Skeletal muscle tissue (tissue), 4 donors: ENCODE results near the gene BTG3. TPM values are rescaled to one million over a fixed set of nuclear protein-coding genes. Genes with fewer than 3 reads are reported as not detected.

ENCODE experiments used
- H3K27ac ChIP-seq: one replicate; pipeline ENCODE4 v1.7.0; 2013; ENCODE audit warnings: mild to moderate bottlenecking, low read depth, low read length, inconsistent platforms
- H3K27me3 ChIP-seq, 3 donors: one replicate each; pipeline ENCODE4 v1.7.0; 2013; ENCODE audit warnings: low read length in 3 of 3; ENCODE audit not compliant: control insufficient read depth in 3 of 3, insufficient read depth in 3 of 3
- H3K36me3 ChIP-seq, 3 donors: one replicate each; pipeline ENCODE4 v1.7.0; 2013; ENCODE audit warnings: low read length in 3 of 3; ENCODE audit not compliant: control insufficient read depth in 3 of 3, insufficient read depth in 3 of 3
- H3K4me1 ChIP-seq, 3 donors: one replicate each; pipeline ENCODE4 v1.7.0; 2013; ENCODE audit warnings: low read length in 3 of 3, mild to moderate bottlenecking in 3 of 3; ENCODE audit not compliant: control insufficient read depth in 3 of 3, insufficient read depth in 3 of 3
- H3K4me3 ChIP-seq, 3 donors: one replicate each; pipeline ENCODE4 v1.7.0; 2013; ENCODE audit warnings: low read length in 3 of 3
- H3K9ac ChIP-seq, 3 donors: one replicate each; pipeline ENCODE4 v1.7.0; 2013; ENCODE audit warnings: low read length in 3 of 3, mild to moderate bottlenecking in 3 of 3, moderate library complexity in 2 of 3, low read depth in 1 of 3
- H3K9me3 ChIP-seq, 3 donors: one replicate each; pipeline ENCODE4 v1.7.0; 2013; ENCODE audit warnings: low read length in 3 of 3; ENCODE audit not compliant: control insufficient read depth in 3 of 3
- total RNA-seq: library from RNA; depleted of rRNA; stranded (reverse); fragments of >200 nt; gene quantifications from one replicate; pipeline ENCODE4 v1.2.3, GENCODE V29; 2014
- donor health status: Osteomylitis.

BTG3 gene
- total RNA-seq, 1 donor from 2014 or later, result 21.4 TPM

DNA sequence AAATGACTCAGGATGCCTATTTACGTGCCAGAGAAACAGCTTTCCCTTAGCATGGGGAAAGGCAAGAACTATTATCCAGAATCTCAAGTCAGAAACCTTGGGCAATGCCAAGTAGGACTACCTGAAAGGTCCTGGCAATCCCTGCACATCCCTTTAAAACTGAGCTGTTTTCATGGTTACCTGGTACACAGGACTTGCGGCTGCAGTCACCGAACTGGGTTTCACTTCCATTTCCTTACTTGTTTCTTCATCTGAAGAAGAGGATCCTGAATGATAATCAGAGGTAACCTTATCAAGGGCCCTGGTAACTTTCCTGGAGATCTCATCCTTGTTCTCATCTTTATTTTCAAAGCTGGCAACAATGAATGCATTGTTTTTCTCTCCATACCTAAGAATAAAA lies 14.3 kb downstream of the BTG3 start:
- H3K4me3 ChIP-seq, result no peak overlapping the region
- no peaks in the 10 kb centered on the region for H3K4me1 ChIP-seq
- no peaks in the 10 kb centered on the region for H3K9me3 ChIP-seq
- H3K36me3 ChIP-seq, result peaks cover 0 to 14% (median 2%) of the 10 kb centered on the region in 3 donors
- no peak overlapping the region for H3K9ac ChIP-seq
- no peaks in the 10 kb centered on the region for H3K27me3 ChIP-seq
- H3K27ac ChIP-seq, result no peak overlapping the region

DNA sequence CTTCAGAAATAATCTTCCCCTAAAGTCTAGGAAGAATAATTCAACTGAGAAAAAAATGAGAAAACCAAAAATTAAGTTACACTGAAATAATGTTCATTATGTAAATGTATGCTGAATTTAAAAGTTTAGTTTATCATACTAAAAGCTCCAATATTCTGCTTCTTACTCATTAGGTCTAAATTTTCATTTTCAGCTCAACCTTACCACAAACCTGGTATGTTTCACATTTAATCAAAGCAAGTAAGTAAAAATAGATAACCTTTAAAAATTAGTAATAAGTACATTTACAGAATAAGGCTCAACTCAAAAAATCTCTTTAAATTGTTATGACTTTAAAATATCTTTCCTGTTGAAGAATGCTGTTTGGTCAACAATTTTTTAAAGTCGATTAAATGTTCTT lies 15.0 kb downstream of the BTG3 start:
- Histone ChIP-seq H3K9me3 (no peaks in the 10 kb centered on the region), H3K4me1 (no peaks in the 10 kb centered on the region), H3K27me3 (no peaks in the 10 kb centered on the region), H3K36me3 (peaks cover 0 to 12% (median 2%) of the 10 kb centered on the region in 3 donors), H3K4me3 (no peak overlapping the region), H3K9ac (no peak overlapping the region), H3K27ac (no peak overlapping the region)

DNA sequence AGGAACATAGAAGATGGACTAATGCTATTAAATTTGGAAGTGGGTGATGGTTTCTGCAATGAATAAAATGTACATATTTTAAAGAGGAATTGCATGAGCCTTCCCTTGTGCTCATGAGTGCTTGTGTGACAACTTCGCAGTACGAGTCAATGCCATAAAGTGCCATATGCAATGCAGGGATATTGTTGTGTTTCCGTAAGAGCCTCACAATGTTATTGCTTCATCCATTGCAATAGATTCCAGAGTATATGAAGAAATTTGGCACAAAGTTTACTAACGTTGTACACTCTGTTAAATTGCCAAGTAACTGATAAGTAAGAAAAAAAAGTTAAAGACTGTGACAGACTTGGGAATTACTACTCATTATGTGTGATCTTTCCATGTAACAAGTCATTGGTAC lies 22.3 kb downstream of the BTG3 start:
- no peak overlapping the region for H3K27ac ChIP-seq
- peaks cover 0 to 5% (median 2%) of the 10 kb centered on the region in 3 donors for H3K36me3 ChIP-seq
- no peak overlapping the region for H3K4me3 ChIP-seq
- no peaks in the 10 kb centered on the region for H3K4me1 ChIP-seq
- no peak overlapping the region for H3K9ac ChIP-seq
- H3K27me3 ChIP-seq, result no peaks in the 10 kb centered on the region
- no peaks in the 10 kb centered on the region for H3K9me3 ChIP-seq

DNA sequence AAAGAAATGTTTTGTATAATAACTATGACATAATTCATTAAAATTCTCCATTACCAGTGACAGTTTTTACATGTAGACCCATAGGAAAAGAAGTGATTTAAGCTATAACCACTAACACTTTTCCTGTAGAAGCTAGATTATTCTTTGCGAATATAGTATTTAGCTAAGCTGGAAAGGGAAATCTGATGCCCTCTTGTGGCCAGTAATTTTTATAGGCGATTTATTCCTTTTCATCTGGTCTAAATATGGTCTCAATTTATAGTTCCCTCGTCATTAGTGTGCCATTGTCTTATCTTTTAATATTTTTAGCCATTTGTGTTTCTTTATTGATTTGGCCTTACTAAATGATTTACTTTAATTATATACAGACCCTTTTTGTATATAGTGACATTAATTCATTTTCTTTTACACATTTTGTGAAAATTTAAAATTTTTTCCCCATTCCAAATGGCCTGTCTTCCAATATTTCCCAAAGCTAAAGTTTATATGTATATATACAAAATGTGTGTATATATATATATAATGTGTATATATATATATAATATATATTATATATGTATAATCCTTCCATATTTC lies 26.7 kb downstream of the BTG3 start:
- Histone ChIP-seq H3K27me3 (no peaks in the 10 kb centered on the region), H3K27ac (no peak overlapping the region), H3K36me3 (no peaks in the 10 kb centered on the region), H3K4me3 (no peak overlapping the region), H3K9ac (no peak overlapping the region), H3K4me1 (no peaks in the 10 kb centered on the region), H3K9me3 (no peaks in the 10 kb centered on the region)

DNA sequence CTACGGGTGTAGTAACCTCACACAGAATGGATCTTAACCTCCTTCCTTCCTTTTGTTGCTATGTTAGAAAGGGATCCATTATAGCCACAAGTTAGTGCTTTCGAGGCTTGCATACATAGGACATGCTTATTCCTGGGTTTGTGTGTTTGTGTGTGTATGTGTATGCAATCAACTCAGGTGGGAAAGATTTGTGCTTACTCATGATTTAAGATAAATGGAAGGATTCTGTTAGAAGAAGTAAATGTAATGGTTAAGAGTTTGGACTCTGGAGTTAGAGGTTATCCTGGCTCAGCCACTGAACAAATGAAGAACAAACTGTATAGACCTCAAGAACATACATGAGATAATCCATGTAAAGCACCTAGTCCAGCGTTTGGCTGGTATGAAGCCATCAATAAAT lies 28.8 kb downstream of the BTG3 start:
- H3K27ac ChIP-seq, result no peak overlapping the region
- no peaks in the 10 kb centered on the region for H3K36me3 ChIP-seq
- no peak overlapping the region for H3K9ac ChIP-seq
- H3K9me3 ChIP-seq, result no peaks in the 10 kb centered on the region
- no peaks in the 10 kb centered on the region for H3K4me1 ChIP-seq
- H3K27me3 ChIP-seq, result no peaks in the 10 kb centered on the region
- H3K4me3 ChIP-seq, result no peak overlapping the region

DNA sequence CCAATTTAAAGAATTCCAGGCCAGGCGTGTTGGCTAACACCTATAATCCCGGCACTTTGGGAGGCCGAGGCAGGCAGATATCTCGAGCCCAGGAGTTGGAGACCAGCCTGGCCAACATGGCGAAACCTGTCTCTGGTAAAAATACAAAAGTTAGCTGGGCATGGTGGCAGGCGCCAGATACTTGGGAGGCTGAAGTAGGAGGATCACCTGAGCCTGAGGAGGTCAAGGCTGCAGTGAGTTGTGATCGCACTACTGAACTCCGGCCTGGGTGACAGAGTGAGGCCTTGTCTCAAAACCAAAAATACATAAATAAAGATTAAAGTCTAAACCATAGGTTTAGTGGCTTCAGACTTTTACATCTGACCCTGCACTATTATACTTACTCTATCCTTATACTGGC lies 32.4 kb downstream of the BTG3 start:
- Histone ChIP-seq H3K27me3 (no peaks in the 10 kb centered on the region), H3K27ac (no peak overlapping the region), H3K9ac (no peak overlapping the region), H3K4me1 (no peaks in the 10 kb centered on the region), H3K9me3 (no peaks in the 10 kb centered on the region), H3K4me3 (no peak overlapping the region), H3K36me3 (no peaks in the 10 kb centered on the region)

DNA sequence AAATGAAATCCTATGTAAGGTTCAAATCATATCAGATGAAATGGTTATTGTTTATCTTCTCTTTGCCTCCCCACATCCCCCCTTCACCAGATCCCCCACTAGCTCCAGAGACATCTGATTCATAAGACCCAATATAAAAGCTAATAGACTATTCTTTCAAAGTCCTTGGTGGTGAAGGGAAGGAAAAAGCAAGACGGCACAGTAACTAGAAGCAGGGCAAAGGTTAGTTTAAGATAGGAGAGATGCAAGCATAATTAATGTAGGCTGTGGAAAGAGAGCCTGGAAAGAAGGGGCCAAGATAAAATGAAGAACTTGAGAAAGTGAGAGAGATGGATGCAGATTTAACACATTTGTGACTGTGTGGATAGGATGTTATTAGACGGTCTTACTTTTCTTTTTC lies 33.8 kb downstream of the BTG3 start:
- Histone ChIP-seq H3K27ac (no peak overlapping the region), H3K27me3 (no peaks in the 10 kb centered on the region), H3K36me3 (no peaks in the 10 kb centered on the region), H3K9me3 (no peaks in the 10 kb centered on the region), H3K4me1 (no peaks in the 10 kb centered on the region), H3K4me3 (no peak overlapping the region), H3K9ac (no peak overlapping the region)

DNA sequence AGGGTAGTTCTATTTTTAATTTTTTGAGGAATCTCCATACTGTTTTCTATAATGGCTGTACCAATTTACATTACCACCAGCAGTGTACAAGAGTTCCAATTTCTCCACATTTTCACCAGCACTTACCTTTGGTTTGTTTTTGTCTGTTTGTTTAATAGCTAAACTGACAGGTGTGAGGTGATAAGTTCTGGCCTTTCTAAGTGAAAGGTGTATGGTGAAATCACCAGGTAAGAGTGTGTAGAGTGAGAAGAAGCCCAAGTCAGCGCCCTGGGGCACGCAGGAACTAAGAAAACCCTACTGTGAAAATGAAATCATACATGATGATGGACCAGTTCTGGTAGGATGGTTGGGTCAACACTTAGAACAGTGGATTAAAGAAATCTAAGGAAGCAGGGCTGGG lies 34.5 kb downstream of the BTG3 start:
- no peak overlapping the region for H3K4me3 ChIP-seq
- no peaks in the 10 kb centered on the region for H3K27me3 ChIP-seq
- H3K27ac ChIP-seq, result no peak overlapping the region
- no peaks in the 10 kb centered on the region for H3K9me3 ChIP-seq
- H3K9ac ChIP-seq, result no peak overlapping the region
- no peaks in the 10 kb centered on the region for H3K36me3 ChIP-seq
- no peaks in the 10 kb centered on the region for H3K4me1 ChIP-seq

DNA sequence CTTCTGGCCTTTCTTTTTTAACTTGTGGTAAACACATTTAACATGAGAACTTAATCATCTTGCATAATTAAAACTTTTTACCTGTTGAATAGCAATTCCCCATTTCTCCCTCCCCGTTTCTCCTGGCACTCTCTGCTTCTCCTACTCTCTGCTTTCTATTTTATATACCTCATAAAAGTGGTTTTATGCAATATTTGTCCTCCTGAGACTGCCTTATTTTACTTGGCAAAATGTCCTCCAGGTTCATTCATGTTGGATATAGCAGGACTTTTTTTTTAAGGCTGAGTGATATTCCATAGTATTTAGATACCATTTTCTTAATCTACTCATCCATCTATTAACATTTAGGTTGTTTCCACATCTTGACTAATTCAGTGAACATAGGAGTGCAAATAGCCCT lies 35.0 kb downstream of the BTG3 start:
- Histone ChIP-seq H3K4me3 (no peak overlapping the region), H3K27me3 (no peaks in the 10 kb centered on the region), H3K27ac (no peak overlapping the region), H3K9me3 (no peaks in the 10 kb centered on the region), H3K36me3 (no peaks in the 10 kb centered on the region), H3K4me1 (no peaks in the 10 kb centered on the region), H3K9ac (no peak overlapping the region)

DNA sequence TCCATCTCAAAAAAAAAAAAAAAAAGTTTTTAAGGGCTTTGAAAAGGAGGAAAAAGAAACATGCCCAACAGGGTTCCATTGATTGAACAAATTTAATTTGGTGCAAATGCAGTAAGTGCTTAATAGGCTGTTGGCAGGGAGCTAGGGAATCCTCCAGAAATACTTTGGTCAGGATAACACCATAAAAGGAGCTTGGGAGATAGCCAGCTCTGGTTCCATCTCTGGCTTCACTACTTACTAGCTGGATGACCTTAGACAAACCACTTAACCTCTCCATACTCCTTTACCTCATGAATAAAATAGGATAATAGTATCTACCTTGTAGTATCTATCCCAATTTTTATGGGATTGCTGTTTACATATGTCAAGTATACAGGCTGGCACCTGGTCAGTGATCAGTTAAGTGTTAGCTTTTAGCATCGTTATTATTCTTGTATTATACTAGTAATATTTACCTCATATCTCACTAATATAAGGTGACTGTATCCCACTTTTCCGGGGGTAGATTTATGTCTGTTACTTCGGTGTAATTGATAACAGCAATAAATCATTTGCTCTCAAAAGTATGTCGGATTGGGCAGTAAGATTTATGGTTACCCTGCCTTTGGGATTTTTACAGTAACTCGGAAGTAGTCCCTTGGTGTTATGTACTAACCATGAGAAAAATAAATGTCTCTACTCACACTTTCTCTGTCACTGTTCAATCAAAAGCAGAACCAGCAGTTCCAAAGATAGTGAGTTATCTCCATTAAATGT lies 36.4 kb downstream of the BTG3 start:
- H3K4me3 ChIP-seq, result no peak overlapping the region
- no peaks in the 10 kb centered on the region for H3K27me3 ChIP-seq
- no peak overlapping the region for H3K9ac ChIP-seq
- H3K4me1 ChIP-seq, result no peaks in the 10 kb centered on the region
- H3K9me3 ChIP-seq, result no peaks in the 10 kb centered on the region
- no peaks in the 10 kb centered on the region for H3K36me3 ChIP-seq
- H3K27ac ChIP-seq, result no peak overlapping the region
